Femur (tissue), 1 donor: ENCODE results near the gene DGKZ.
"Not testable (repeated sequence)": the region's sequence is repeated elsewhere in the genome, so short reads cannot be mapped to it uniquely, and the experiment has no call there.

Experiments
- DNase-seq: peaks from one replicate; pipeline ENCODE4 v3.0.0-alpha.2; 2017

The DGKZ gene

GRCh38 chr11:46346886-46347636 is at the start of gene DGKZ:
Gene DGKZ (plus strand): TSS chr11:46347463. CDS start chr11:46347660, 197 bp downstream.
- peak; percentile 92 for DNase-seq

GRCh38 chr11:46298699-46299433 is 48.4 kb upstream of the DGKZ start:
- no peak for DNase-seq

- no peak for DNase-seq
Measured at GRCh38 chr11:46299451-46299961, 47.8 kb upstream of the DGKZ start.

- peak; percentile 13 for DNase-seq
Measured at GRCh38 chr11:46300270-46300669, 47.0 kb upstream of the DGKZ start.

GRCh38 chr11:46302866-46303265 is 44.4 kb upstream of the DGKZ start:
- no peak for DNase-seq

GRCh38 chr11:46304036-46304435 is 43.2 kb upstream of the DGKZ start:
- not testable (repeated sequence) for DNase-seq

GRCh38 chr11:46304605-46305179 is 42.6 kb upstream of the DGKZ start:
- DNase-seq: peak; percentile 71

- DNase-seq: no peak
Measured at GRCh38 chr11:46305295-46305694, 42.0 kb upstream of the DGKZ start.

- DNase-seq: no peak
Measured at GRCh38 chr11:46306296-46306853, 40.9 kb upstream of the DGKZ start.

GRCh38 chr11:46307369-46307768 is 39.9 kb upstream of the DGKZ start:
- DNase-seq: no peak

GRCh38 chr11:46307785-46308341 is 39.4 kb upstream of the DGKZ start:
- no peak for DNase-seq

GRCh38 chr11:46308631-46309419 is 38.4 kb upstream of the DGKZ start:
- DNase-seq: peak; percentile 81

GRCh38 chr11:46309814-46310259 is 37.4 kb upstream of the DGKZ start:
- no peak for DNase-seq

- DNase-seq: peak; percentile 82
Measured at GRCh38 chr11:46315033-46315738, 32.1 kb upstream of the DGKZ start.

GRCh38 chr11:46315783-46316563 is 31.3 kb upstream of the DGKZ start:
- DNase-seq: no peak

GRCh38 chr11:46319074-46319453 is 28.2 kb upstream of the DGKZ start:
- DNase-seq: no peak

GRCh38 chr11:46321757-46322156 is 25.5 kb upstream of the DGKZ start:
- no peak for DNase-seq

GRCh38 chr11:46322759-46323158 is 24.5 kb upstream of the DGKZ start:
- DNase-seq: no peak

GRCh38 chr11:46326813-46327416 is 20.3 kb upstream of the DGKZ start:
- no peak for DNase-seq

GRCh38 chr11:46327829-46328228 is 19.4 kb upstream of the DGKZ start:
- no peak for DNase-seq
